ENCODE data around the gene OTUD5.

Gene OTUD5

GRCh38 chrX:48904626-48905025 is 52.8 kb downstream of the OTUD5 start:
- DNase-seq (ENCODE audit: low read depth in 1 of 2, low spot score in 1 of 2): no peak
- Histone ChIP-seq H3K27me3 (ENCODE audit: insufficient read depth, poor library complexity, severe bottlenecking) (no peaks in the 10 kb centered on the region), H3K27ac (replicated peaks) (no peak overlapping the region), H3K4me3 (replicated peaks; ENCODE audit: insufficient read depth, low read length) (no peak overlapping the region)
- no peak for TF ChIP-seq SPI1 (IDR thresholded peaks at IDR 0.05; ENCODE audit: borderline replicate concordance, low read depth)
- no peak for TF ChIP-seq CTCF (IDR thresholded peaks at IDR 0.05; ENCODE audit: insufficient read depth, low read length)
- no peak for TF ChIP-seq GABPA (IDR thresholded peaks at IDR 0.05; ENCODE audit: low read depth)

GRCh38 chrX:48904180-48904579 is 53.2 kb downstream of the OTUD5 start:
- DNase-seq (ENCODE audit: low read depth in 1 of 2, low spot score in 1 of 2): no peak
- no peaks in the 10 kb centered on the region for H3K27me3 ChIP-seq (ENCODE audit: insufficient read depth, poor library complexity, severe bottlenecking)
- no peak overlapping the region for H3K4me3 ChIP-seq (replicated peaks; ENCODE audit: insufficient read depth, low read length)
- TF ChIP-seq, protein P1, sequence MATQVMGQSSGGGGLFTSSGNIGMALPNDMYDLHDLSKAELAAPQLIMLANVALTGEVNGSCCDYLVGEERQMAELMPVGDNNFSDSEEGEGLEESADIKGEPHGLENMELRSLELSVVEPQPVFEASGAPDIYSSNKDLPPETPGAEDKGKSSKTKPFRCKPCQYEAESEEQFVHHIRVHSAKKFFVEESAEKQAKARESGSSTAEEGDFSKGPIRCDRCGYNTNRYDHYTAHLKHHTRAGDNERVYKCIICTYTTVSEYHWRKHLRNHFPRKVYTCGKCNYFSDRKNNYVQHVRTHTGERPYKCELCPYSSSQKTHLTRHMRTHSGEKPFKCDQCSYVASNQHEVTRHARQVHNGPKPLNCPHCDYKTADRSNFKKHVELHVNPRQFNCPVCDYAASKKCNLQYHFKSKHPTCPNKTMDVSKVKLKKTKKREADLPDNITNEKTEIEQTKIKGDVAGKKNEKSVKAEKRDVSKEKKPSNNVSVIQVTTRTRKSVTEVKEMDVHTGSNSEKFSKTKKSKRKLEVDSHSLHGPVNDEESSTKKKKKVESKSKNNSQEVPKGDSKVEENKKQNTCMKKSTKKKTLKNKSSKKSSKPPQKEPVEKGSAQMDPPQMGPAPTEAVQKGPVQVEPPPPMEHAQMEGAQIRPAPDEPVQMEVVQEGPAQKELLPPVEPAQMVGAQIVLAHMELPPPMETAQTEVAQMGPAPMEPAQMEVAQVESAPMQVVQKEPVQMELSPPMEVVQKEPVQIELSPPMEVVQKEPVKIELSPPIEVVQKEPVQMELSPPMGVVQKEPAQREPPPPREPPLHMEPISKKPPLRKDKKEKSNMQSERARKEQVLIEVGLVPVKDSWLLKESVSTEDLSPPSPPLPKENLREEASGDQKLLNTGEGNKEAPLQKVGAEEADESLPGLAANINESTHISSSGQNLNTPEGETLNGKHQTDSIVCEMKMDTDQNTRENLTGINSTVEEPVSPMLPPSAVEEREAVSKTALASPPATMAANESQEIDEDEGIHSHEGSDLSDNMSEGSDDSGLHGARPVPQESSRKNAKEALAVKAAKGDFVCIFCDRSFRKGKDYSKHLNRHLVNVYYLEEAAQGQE (IDR thresholded peaks at IDR 0.05; ENCODE audit: insufficient replicate concordance, low read depth): no peak
- TF ChIP-seq GABPA (IDR thresholded peaks at IDR 0.05; ENCODE audit: low read depth) (no peak), SPI1 (IDR thresholded peaks at IDR 0.05; ENCODE audit: borderline replicate concordance, low read depth) (no peak), POLR2AphosphoS5 (IDR thresholded peaks at IDR 0.05; ENCODE audit: low read depth) (no peak), CTCF (IDR thresholded peaks at IDR 0.05; ENCODE audit: insufficient read depth, low read length) (no peak)
- H3K27ac ChIP-seq (replicated peaks): no peak overlapping the region

DNA sequence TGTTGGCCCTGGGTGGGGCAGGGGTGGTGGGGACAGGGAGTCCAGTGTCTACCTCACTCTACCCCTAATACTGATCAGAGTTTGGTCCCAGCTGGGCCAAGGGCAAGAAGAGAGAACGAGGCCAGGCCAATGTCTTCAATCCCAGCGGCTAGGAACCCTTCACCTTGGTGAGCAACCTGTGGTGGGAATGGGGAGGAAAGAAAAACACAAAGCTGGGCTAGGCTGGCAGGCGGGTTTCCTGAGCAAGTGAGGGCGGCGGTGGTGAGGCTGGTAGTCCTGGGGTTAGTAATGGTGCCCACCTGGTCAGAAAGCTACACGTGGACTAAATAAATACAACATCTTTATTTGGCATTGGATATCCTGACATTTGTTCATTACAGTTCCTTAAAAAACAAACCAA is 54.1 kb downstream of the OTUD5 start:
- no peak for DNase-seq (ENCODE audit: low read depth in 1 of 2, low spot score in 1 of 2)
- TF ChIP-seq GABPA (IDR thresholded peaks at IDR 0.05; ENCODE audit: low read depth) (no peak), CTCF (IDR thresholded peaks at IDR 0.05; ENCODE audit: insufficient read depth, low read length) (no peak), SPI1 (IDR thresholded peaks at IDR 0.05; ENCODE audit: borderline replicate concordance, low read depth) (no peak), POLR2AphosphoS5 (IDR thresholded peaks at IDR 0.05; ENCODE audit: low read depth) (no peak)
- TF ChIP-seq, protein P1 (IDR thresholded peaks at IDR 0.05; ENCODE audit: insufficient replicate concordance, low read depth): no peak

DNA sequence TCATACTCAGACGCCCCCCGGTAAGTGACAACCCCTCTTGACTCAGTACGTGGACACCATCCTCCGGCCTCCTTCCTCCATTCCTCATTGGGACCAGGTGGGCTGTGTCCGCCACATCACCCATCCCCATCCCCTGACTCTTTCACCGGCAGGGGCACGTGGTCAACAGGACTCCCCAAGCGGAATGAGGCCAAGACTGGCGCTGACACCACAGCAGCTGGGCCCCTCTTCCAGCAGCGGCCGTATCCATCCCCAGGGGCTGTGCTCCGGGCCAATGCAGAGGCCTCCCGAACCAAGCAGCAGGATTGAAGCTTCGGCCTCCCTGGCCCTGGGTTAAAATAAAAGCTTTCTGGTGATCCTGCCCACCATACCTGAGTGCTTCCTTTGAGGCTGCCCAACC is 54.6 kb downstream of the OTUD5 start:
- DNase-seq (ENCODE audit: low read depth in 1 of 2, low spot score in 1 of 2): no peak
- Histone ChIP-seq H3K27ac (replicated peaks) (no peak overlapping the region), H3K27me3 (ENCODE audit: insufficient read depth, poor library complexity, severe bottlenecking) (no peaks in the 10 kb centered on the region), H3K4me3 (replicated peaks; ENCODE audit: insufficient read depth, low read length) (no peak overlapping the region)
- TF ChIP-seq SPI1 (IDR thresholded peaks at IDR 0.05; ENCODE audit: borderline replicate concordance, low read depth) (no peak), POLR2AphosphoS5 (IDR thresholded peaks at IDR 0.05; ENCODE audit: low read depth) (no peak), GABPA (IDR thresholded peaks at IDR 0.05; ENCODE audit: low read depth) (no peak), CTCF (IDR thresholded peaks at IDR 0.05; ENCODE audit: insufficient read depth, low read length) (no peak)
- TF ChIP-seq, protein P1 (IDR thresholded peaks at IDR 0.05; ENCODE audit: insufficient replicate concordance, low read depth): no peak

More for the DNA sequence above, 54.1 kb downstream of the OTUD5 start:
- Histone ChIP-seq H3K27ac (replicated peaks) (no peak overlapping the region), H3K4me3 (replicated peaks; ENCODE audit: insufficient read depth, low read length) (no peak overlapping the region), H3K27me3 (ENCODE audit: insufficient read depth, poor library complexity, severe bottlenecking) (no peaks in the 10 kb centered on the region)
